ENCODE measurements around the gene RASD1.

DNA sequence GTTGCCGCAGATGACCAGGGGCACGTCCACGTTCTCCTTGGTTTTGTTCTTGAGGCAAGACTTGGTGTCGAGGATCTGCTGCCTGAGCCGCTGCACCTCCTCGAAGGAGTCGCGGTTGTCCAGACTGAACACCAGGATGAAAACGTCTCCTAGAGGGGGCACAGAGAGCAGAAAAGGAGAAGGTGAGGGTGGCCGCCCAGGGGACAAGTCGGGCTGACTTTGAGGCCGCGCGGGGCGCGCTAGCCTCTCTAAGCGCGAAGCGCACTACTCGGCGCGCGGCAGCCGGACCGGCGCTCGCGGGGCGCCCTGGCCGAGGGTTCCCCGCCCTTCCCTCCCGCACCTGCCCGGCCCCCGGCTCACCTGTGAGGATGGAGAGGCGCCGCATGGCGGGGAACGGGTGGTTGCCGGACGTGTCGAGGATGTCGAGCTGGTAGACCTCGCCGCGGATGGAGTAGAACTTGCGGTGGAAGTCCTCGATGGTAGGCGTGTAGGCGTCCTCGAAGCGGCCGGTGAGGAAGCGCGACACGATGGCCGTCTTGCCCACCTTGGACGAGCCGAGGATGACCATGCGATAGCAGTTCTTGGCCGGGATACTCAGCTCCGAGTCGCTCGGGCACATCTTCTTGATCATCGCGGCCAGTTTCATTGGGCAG is 533 bp downstream of the RASD1 start:
- TF ChIP-seq POLR2A (IDR thresholded peaks at IDR 0.05) (no peak), POLR2AphosphoS5 (IDR thresholded peaks at IDR 0.05) (no peak)
- TF ChIP-seq, protein P1, sequence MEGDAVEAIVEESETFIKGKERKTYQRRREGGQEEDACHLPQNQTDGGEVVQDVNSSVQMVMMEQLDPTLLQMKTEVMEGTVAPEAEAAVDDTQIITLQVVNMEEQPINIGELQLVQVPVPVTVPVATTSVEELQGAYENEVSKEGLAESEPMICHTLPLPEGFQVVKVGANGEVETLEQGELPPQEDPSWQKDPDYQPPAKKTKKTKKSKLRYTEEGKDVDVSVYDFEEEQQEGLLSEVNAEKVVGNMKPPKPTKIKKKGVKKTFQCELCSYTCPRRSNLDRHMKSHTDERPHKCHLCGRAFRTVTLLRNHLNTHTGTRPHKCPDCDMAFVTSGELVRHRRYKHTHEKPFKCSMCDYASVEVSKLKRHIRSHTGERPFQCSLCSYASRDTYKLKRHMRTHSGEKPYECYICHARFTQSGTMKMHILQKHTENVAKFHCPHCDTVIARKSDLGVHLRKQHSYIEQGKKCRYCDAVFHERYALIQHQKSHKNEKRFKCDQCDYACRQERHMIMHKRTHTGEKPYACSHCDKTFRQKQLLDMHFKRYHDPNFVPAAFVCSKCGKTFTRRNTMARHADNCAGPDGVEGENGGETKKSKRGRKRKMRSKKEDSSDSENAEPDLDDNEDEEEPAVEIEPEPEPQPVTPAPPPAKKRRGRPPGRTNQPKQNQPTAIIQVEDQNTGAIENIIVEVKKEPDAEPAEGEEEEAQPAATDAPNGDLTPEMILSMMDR (IDR thresholded peaks at IDR 0.05 in 8 of 11, conservative IDR thresholded peaks at IDR 0.05 in 3 of 11), result no peak

All from spleen (tissue), 7 donors.